GM19239 (cell line): ENCODE results near the gene NTSR2.
"Not testable (repeated sequence)": the region's sequence is repeated elsewhere in the genome, so short reads cannot be mapped to it uniquely, and the experiment has no call there.

Source experiments
- DNase-seq: peaks from one replicate; pipeline ENCODE4 v3.0.0; 2011; ENCODE audit warnings: low spot score; ENCODE audit not compliant: insufficient read length
- FAIRE-seq: peaks from 2 replicates; lab custom pipeline; 2011; peaks lifted over from hg19 to GRCh38; lab: Jason Lieb, UNC

Gene NTSR2

DNA sequence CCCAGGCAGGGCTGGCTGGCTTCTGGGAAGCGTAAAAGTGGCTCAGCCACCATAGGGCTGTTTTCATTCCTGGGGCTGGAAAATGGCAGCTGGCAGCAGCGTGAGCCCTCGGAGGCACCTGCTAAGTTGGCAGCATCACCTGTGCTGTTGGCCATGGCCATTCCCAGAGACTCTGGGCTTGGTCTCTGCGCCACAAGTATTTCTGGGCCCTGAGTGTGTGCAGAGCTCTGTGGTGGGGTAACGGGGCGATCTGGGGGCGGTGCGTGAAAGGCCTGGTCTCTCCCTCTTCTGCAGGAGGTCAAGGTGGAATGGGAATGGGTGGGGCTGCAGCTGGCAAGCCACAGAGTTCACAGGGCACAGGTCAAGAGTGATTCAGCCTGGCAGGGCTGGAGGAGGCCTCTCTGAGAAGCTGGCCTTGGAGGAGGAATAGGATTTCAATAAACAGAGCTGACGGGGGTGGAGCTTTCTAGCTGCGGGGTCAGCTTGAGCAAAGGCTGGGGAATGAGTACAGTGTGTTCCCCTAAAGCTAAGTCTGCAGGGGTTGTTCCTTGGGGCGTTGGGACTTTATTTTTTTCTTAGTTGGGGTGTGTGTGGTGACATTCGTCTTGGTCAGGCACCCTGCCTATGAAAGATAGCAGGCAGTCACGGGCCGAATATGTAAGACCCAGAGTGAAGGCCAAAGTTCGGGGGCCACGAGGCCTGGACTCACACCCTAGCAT lies 10.3 kb upstream of the NTSR2 start:
- no peak for FAIRE-seq

DNA sequence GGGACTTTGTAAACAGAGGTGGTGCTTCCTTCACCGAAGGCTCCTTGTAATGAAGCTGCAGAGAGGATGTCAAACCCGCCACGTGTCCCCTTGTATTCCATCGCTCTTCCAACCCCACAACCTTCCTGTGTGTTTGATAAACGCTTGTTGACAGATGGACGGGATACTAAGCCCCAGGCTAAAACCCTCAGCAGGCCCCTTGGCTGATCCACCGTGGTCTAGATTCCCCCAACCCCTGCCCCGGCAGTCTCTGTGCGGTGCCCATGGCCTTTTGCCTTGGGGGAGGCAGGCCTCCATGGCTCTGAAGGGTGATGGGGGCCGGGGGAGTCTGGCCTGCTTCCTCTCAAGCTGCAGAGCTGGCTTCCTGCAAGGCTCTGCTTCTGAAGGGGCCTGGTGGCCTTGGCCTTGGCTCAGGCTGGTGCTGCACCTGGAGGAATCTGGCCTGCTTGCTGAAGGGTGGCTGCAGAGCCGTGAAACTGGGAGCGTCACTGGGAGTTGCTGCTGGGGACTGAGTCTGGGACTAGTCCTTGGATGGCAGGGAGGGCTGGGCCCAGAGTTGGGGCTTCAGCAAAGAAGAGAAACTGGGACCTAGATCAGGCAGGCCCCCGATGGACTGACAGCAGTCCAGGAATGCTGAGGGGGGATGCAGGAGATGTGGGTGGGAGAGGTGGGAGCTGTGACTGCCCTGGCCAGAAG lies 9.6 kb upstream of the NTSR2 start:
- no peak for FAIRE-seq
- no peak for DNase-seq

More for the DNA sequence above, 10.3 kb upstream of the NTSR2 start:
- no peak for DNase-seq

DNA sequence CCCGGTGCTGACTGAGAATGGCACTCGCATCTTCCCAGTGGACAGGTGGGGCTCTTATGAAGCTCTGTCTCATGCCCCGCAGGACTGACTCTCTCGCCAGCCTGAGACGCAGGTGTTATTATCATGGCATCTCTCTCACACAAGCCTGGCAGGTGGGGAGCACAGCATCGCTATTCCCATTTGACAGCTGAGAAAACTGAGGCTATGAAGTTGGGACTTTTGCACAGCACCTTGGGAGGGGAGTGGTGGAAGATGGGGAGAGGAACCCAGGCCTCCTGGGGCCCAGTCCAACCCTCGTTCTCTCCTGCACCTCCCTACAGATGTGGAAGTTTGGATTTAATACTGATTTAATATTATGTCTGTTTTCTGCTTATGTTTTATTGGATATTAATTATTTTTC lies 9.0 kb upstream of the NTSR2 start:
- FAIRE-seq: no peak
- no peak for DNase-seq

DNA sequence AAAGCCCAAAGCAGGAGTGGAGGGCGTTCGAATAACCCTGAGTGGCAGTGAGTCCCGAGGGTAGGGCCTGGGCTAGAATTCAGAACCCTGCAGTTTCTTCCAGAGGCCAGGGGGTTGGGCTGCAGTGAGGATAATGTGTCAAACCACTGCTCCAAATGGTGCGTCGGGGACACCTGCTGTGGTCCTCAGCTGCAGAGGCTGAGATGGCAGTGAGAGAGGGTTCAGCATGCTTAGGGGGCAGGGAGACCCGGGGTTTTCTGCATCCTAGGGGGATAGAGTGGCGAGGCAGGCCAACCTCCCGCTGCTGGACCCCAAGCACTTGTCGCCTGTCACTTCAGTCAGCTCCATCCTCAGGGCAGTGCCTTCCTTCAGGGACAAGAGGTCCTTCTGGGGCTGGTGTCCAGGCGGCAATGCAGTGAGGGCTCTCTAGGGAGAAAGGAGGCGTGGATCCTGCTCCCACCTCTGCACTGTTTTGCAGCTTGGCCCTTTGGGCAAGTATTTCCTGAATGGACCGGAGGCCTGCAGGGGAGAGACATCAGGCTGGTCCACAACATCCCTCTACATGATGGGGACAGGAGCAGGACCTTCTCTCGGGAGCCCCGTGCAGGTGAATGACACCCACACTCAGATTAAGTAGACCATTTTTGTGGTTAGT lies 8.4 kb upstream of the NTSR2 start:
- no peak for FAIRE-seq
- DNase-seq: no peak

DNA sequence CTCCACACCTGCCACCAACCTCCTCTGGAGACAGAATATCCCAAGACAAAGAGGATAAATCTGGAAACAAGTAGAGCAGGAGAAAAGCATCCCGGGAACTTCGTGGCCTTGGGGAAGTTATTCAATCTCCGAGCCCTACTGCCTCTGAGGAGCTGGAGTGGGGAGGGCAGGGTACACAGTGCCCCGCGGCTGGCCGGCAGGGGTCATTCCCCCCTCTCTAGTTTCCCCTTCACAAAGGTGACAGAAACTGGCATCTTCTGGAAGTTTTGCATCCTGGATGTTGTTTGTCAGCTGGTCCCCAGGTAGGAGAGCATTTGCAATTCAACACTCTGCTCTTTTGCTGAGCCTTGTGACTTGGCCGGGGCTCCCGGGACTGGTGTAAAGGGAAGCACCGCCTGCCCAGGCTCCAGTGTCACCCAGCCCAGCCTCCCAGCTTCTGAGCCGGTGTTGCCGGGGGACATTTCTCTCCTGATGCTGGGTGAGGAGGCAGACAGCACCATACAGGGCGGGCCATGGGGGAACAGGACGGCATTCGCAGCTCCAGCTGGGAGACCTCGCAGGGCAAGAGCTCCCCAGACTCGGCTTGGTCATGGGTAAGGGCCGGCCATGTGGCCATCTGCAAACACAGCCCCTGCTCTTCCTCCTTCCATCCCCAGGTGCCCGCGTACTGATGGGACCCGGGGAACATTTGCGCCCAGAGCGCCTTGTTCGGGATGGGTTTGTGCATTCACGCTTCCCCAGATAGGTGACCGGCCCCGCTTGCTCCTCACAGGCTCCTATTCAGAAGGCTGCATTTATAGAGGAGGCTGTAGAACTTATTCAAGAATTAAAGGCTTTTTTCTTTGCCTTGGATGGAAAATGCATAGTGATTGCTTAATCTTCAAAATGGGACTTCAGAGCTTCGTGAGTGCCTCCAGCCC lies 7.4 kb upstream of the NTSR2 start:
- no peak for FAIRE-seq
- DNase-seq: no peak

DNA sequence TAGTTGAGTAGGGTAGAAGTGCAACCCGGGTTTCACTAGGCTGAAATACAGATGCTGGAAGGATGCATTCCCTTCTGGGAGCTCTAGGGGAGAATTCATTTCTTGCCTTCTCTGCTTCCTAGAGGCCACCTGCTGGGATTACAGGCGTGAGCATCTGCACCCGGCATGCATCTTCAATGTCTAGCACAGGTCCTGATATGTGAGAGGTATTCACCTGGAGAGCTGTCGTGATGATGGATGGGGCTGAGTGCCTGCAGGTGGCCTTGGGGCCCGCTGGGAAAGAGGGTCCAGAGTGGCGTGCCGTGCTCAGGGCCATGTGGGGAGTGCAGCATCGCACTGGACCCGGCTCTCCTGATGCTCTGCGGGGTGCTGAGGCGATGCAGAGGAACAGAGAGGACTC lies 6.6 kb upstream of the NTSR2 start:
- FAIRE-seq: no peak
- no peak for DNase-seq

DNA sequence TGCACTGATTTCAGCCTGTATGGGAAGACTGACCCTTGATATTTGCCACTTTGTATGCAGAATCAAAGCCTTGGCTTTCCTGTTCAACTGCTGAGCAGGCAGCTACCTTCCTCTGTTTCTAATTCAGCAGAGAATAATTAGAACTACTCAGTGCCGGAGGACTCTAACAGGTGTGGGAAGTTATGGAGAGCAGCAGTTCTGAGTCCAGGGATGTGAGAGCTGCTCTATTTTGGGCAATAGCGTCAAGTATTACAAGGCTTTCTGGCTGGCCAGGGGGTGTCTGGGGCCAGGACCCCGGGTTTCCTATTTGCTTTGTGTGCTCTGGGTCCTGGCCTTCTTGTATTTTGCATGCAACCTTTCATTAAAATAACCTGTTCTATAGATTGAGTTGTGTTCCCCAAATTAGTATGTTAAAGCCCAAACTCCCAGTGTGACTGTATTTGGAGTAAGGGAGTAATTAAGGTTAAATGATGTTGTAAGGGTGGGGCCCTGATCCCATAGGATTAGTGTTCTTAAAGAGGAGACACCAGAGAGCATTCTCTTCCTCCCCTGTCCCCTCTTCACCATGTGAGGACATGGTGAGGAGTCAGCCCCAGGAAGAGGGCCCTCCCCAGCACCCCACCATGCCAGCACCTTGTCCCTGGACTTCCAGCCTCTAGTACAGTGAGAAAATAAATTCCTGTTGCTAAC lies 5.6 kb upstream of the NTSR2 start:
- no peak for FAIRE-seq

DNA sequence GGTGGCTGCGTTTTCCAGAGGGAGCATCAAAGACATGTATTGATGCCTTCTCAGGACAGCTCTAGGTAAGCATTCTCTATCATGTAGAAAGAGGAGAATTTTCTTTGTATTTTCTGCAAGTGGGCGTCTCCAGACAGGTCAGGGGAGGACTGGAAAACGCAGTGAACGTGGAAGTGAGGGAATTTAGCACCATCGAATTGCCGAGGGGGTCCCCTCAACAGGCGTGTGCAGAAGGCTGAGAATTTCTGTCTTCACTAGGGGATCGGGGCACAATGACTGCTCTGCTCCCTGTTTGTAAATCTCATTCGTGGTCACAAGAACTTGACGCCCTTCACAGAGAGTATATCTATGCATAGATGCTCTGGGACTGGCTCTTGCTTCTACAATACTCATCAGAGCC lies 5.0 kb upstream of the NTSR2 start:
- FAIRE-seq (no peak), DNase-seq (no peak)

More for the DNA sequence above, 5.6 kb upstream of the NTSR2 start:
- DNase-seq: no peak

DNA sequence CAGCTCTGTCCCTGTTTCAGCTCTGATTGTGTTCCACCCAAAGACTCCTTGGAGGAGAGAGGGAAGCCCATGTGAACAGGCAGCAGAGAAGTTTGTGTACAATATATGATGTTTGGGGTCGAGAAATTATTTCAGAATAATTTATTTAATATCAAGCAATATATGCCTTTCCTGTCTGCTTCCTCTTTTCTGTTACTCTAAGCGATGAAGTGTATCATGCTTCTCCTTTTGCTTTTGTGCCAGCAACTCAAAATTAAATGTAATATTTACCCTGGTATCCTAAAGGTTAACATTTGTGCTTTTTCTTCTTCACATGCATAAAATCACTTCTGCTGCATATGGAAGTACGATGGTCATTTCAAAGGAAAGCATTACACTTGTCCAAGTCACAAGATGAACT lies 2.4 kb upstream of the NTSR2 start:
- FAIRE-seq (no peak), DNase-seq (no peak)

DNA sequence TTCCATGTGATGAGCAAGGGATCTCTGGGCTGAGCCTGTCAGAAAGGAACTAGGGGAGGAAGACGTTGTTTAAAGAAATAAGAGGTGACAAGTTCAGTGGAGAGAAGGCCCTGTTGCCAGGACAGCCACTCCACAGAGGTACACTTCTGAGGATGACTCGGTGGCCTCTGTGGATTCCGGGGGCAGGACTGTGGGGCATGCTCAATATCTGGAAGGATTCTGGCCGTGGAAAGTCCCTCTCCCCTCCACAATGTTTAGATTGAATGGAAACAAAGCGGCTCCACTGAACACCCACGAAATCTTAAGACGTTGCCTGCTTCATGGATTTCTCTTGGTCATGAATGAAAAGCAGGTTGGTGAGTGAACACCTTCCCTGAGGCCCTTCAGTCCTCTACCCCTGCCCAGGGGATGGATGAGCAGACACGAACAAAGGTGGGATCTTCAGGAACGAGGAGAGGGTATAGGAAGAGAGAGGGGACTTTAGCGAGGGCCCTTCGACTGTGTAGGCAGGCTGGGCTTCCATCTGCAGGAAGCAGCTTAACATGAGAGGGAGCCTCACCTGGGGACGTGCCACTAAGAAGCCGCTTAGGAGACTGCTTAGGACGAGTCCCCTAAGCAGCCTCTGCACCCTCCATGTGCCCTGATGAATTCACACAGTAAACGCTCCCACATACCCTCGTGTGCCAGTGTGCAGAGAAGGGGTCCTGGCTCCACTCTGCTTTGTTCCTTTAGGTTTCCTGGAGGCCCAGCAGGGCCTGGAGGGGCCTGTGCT lies 1.9 kb downstream of the NTSR2 start:
- FAIRE-seq (no peak), DNase-seq (no peak)

DNA sequence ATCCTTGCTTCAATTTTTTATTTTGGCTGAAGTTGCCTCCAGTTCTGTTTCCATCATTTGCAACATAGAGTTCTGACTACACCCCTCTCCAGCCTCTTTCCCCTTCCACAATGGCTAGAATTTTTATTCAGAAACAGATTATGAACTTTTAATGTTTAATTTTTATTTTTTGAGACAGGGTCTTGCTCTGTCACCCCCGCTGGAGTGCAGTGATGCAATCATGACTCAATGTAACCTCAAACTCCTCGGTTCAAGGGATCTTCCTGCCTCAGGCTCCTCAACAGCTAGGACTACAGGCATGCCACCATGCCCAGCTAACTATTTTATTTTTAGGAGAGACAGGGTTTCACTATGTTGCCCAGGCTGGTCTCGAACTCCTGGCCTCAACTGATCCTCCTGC lies 2.8 kb downstream of the NTSR2 start:
- no peak for DNase-seq
- no peak for FAIRE-seq

DNA sequence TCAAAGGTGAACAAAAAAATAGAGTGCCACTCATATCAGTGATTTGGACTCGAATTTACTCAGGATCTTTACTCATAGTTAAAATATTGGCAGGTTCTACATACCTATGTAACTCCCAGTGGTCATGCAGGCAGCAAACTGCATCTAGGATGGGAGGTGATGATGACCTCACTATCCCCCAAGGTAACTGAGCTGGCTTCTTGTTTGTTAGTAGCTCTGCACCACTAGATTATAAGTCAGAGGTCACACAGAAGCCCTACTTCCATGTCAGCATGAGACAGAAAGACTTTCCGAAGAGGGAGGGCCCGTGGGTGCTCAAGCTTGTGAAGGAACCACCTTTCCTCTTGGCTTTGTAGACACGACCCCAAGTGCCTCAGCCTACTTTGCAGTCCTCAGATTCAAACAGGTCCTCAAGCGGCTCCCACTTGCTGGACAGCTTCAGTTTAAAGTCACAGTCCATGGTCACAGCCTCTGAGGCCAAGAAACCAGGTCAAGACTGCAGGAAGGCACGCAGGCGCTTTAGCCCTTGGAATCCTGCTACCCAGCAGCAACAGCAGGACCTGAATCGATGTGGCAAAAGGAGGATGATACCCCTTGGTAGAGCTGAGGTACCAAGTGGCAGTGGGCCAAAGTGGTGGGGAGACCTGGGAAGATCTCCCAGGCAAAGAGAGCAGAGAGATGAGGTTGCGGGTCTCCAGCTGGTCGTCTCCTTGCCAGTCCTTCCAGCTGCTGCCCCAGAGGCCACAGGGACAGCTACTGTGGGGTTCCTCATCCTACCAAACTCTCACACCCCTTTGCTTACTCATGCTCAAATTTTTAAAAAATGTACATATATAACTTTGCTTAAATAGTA lies 4.3 kb downstream of the NTSR2 start:
- FAIRE-seq (no peak), DNase-seq (no peak)

DNA sequence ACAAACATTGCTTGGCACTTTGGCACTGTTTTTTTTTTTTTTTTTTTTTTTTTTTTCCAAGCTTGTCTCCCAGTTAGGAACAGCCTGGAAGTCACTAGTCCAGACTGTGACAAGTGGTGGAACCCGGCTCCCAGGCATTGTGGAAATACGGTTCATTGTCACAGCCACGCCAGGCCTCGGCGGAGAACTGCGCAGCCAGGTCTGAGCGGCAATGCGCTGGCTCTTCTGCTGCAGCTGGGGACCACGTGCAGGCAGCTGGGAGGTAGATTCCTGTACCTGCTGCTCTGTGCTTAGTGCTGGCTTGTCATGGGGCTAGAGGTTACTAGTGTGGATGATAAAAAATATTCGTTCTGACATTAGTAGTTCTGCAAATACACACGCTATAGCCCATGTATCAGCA lies 5.0 kb downstream of the NTSR2 start:
- FAIRE-seq: no peak
- DNase-seq: no peak

DNA sequence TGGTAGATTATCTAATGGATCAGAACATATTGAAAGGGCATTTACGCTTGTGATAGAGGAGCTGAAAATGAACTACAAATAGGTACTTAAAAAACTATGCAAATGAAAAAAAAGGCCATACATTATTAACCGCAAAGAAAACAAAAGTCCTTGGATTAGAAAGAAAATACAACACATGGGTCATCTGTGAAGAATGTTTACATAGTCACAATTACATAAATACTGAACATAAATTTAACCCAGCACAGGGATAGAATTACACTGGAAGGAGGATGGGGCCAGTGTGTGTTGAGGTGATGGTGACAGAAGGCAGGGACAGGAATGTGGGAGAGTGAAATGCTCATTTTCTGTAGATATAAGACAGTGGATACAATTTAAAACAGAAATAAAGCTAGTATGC lies 6.6 kb downstream of the NTSR2 start:
- FAIRE-seq: no peak
- no peak for DNase-seq

DNA sequence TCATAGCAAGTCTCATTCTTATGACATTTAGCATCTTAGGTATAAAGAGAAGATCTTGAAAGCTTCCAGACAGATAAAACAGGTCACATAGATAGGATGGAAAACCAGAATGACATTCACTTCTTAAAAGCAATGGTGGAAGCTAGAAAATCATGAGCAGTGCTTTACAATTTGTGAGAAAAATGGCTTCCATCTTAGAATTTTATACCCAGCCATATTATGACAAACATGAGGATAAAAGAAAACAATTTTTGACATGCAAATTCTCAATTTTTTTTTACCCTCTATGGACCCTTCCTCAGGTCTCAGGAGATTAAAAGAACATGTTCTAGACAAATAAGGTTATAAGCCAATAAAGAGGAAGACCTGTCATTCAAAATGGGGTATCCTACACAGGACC lies 7.1 kb downstream of the NTSR2 start:
- FAIRE-seq: no peak
- DNase-seq: no peak

DNA sequence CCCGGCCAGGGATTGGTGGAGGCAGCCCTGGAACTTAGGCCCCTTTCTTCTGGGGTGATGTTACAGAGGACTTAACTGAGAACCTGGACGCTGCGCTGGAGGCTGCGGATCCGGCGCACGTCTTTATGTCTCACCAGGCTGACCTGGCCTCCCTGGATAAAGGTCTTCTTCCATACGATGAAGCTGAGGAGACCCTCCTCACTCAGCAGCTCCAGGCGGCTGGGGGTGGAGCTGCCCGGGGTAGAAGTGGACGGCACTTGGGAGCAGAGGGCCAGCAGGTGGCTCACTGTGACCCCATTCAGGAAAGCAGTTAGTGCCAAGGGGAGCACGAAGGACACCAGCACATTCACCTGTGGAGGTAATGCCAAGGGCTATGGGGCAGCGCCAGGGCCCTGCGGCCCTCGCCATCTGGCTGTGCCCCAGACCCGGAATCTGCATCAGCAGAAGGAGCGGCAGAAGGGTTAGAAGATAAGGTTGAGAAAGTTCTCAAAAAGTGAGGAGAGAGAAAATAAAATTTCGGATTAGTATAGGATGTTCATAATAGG lies 8.0 kb downstream of the NTSR2 start:
- FAIRE-seq: no peak

DNA sequence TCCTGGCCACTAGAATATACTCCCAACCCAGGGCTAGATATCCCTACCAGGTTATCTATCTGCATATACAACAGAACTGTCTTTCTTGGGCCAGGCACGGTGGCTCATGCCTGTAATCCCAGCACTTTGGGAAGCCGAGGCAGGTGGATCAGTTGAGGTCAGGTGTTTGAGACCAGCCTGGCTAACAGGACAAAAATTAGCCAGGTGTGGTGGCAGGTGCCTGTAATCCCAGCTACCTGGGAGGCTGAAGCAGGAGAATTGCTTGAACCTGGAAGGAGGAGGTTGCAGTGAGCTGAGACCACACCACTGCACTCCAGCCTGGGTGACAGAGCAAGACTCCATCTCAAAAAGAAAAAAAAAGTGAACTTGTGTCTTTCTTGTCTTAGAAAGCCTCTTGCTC lies 9.6 kb downstream of the NTSR2 start:
- DNase-seq, FAIRE-seq: not testable (repeated sequence)

More for the DNA sequence above, 8.0 kb downstream of the NTSR2 start:
- DNase-seq: no peak

DNA sequence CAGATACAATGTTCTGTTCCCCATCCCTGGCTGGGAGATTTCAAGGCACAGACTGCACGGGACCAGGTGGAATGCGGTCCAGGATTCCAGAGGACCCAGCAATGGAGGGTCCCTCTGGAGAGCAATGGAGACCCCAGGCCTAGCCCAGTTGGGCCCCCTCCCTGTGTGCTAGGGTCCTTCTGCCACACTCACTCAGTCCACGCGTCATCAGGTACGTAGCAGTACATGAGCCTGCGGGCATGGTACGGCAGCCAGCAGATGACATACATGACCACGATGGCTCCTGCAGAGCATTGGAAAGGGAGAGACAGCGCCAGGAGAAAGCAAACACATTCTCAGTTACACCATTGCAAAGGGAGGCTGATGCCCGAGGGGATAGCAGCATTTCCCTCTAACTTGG lies 10.1 kb downstream of the NTSR2 start:
- no peak for FAIRE-seq

More for the DNA sequence above, 10.1 kb downstream of the NTSR2 start:
- DNase-seq: no peak
